CD14-positive monocyte (primary cell): ENCODE results near the gene MS4A15. TPM values are rescaled to one million over a fixed set of nuclear protein-coding genes. Genes with fewer than 3 reads are reported as not detected.

ENCODE experiments used
- DNase-seq, 3 donors: peaks; one replicate each; pipeline ENCODE4 v3.0.0-alpha.2; 2011 to 2022
- H2AFZ ChIP-seq: 2 replicates; pipeline ENCODE4 v1.6.0; 2012; ENCODE audit warnings: mild to moderate bottlenecking, low read depth, low read length, inconsistent platforms; ENCODE audit not compliant: insufficient read depth, poor library complexity, severe bottlenecking
- H3K27ac ChIP-seq, 2 donors: 1 replicate in 1 of 2; 2 replicates in 1 of 2; pipeline ENCODE4 v1.5.1; 2012 to 2013; ENCODE audit warnings: low read length in 2 of 2, control low read depth in 1 of 2, inconsistent platforms in 1 of 2, low read depth in 1 of 2, mild to moderate bottlenecking in 1 of 2
- H3K27me3 ChIP-seq, 2 donors: one replicate each; pipeline versions ENCODE4 v1.6.0 to v1.6.1; 2011 to 2013; ENCODE audit warnings: low read length in 2 of 2; ENCODE audit not compliant: control insufficient read depth in 2 of 2, insufficient read depth in 2 of 2
- H3K36me3 ChIP-seq, 2 donors: replicated peaks in 1 of 2; 1 replicate in 1 of 2; 2 replicates in 1 of 2; pipeline versions ENCODE4 v1.5.1 to v1.6.1; 2012 to 2013; ENCODE audit warnings: low read length in 2 of 2, control low read depth in 1 of 2, inconsistent platforms in 1 of 2, mild to moderate bottlenecking in 1 of 2; ENCODE audit not compliant: insufficient read depth in 2 of 2, control insufficient read depth in 1 of 2
- H3K4me1 ChIP-seq, 2 donors: 1 replicate in 1 of 2; 2 replicates in 1 of 2; pipeline versions ENCODE4 v1.5.1 to v1.6.1; 2012 to 2013; ENCODE audit warnings: low read length in 2 of 2, control low read depth in 1 of 2, inconsistent platforms in 1 of 2, mild to moderate bottlenecking in 1 of 2, moderate library complexity in 1 of 2; ENCODE audit not compliant: insufficient read depth in 2 of 2, control insufficient read depth in 1 of 2
- H3K4me2 ChIP-seq: replicated peaks from 2 replicates; pipeline ENCODE3; 2012; ENCODE audit warnings: low read length, moderate library complexity, mild to moderate bottlenecking; ENCODE audit not compliant: poor library complexity, severe bottlenecking; ENCODE audit errors: extremely low read depth
- H3K4me3 ChIP-seq, 3 experiments: fragments of 200-600 bp in 1 of 3; sonication (generic) in 1 of 3; replicated peaks in 1 of 3; 1 replicate in 2 of 3; 2 replicates in 1 of 3; pipeline ENCODE4 v1.5.1; 2011 to 2013; ENCODE audit warnings: low read length in 3 of 3, mild to moderate bottlenecking in 3 of 3, control low read depth in 2 of 3, low read depth in 2 of 3, inconsistent platforms in 1 of 3, moderate library complexity in 1 of 3
- H3K79me2 ChIP-seq: 2 replicates; pipeline ENCODE4 v1.6.0; 2012; ENCODE audit warnings: mild to moderate bottlenecking, control low read depth, inconsistent platforms, low read length, moderate library complexity; ENCODE audit not compliant: insufficient read depth
- H3K9ac ChIP-seq: 2 replicates; pipeline ENCODE4 v1.6.0; 2017; ENCODE audit warnings: low read length, mild to moderate bottlenecking; ENCODE audit not compliant: insufficient read depth, poor library complexity, severe bottlenecking
- H3K9me3 ChIP-seq, 2 donors: replicated peaks in 1 of 2; 1 replicate in 1 of 2; 2 replicates in 1 of 2; pipeline versions ENCODE4 v1.5.1 to v1.6.1; 2012 to 2013; ENCODE audit warnings: low read length in 2 of 2, control low read depth in 1 of 2; ENCODE audit not compliant: control insufficient read depth in 1 of 2, insufficient read depth in 1 of 2
- H4K20me1 ChIP-seq: 2 replicates; pipeline ENCODE4 v1.6.0; 2012; ENCODE audit warnings: mild to moderate bottlenecking, low read length, control low read depth, moderate library complexity; ENCODE audit not compliant: insufficient read depth
- H3K27ac Mint-ChIP-seq, 7 donors: one replicate each; pipeline ENCODE4 v1.8.0; 2020; ENCODE audit warnings: mild to moderate bottlenecking in 7 of 7, mixed read lengths in 7 of 7, moderate library complexity in 6 of 7, inconsistent platforms in 2 of 7
- H3K27me3 Mint-ChIP-seq, 3 donors: one replicate each; pipeline ENCODE4 v1.8.0; 2021 to 2022; ENCODE audit warnings: low read depth in 3 of 3, mild to moderate bottlenecking in 3 of 3, mixed read lengths in 3 of 3, moderate library complexity in 3 of 3, inconsistent platforms in 1 of 3
- H3K36me3 Mint-ChIP-seq, 2 donors: one replicate each; pipeline ENCODE4 v1.8.0; 2020; ENCODE audit warnings: mixed read lengths in 2 of 2, inconsistent platforms in 1 of 2, mild to moderate bottlenecking in 1 of 2
- H3K4me1 Mint-ChIP-seq: one replicate; pipeline ENCODE4 v1.8.0; 2020; ENCODE audit warnings: mild to moderate bottlenecking, mixed read lengths
- H3K4me3 Mint-ChIP-seq, 2 donors: one replicate each; pipeline ENCODE4 v1.8.0; 2020; ENCODE audit warnings: mild to moderate bottlenecking in 2 of 2, mixed read lengths in 2 of 2, moderate library complexity in 1 of 2
- H3K9me3 Mint-ChIP-seq, 7 donors: one replicate each; pipeline ENCODE4 v1.8.0; 2020 to 2022; ENCODE audit warnings: mixed read lengths in 7 of 7, mild to moderate bottlenecking in 6 of 7, moderate library complexity in 6 of 7, inconsistent platforms in 2 of 7
- CTCF ChIP-seq: fragments of 200-600 bp; IDR thresholded peaks from one replicate; pipeline ENCODE4 v1.8.0; 2022; ENCODE audit warnings: antibody characterized with exemption, mild to moderate bottlenecking
- WGBS: methylation state at CpG from one replicate; pipeline ENCODE4 v1.1.5; 2013; ENCODE audit warnings: missing lambda C conversion rate; ENCODE audit not compliant: insufficient coverage; 5-methylcytosine and 5-hydroxymethylcytosine counted together
- intact Hi-C, 2 donors: fragments of 100-400 bp; cut with micrococcal nuclease; formaldehyde crosslinking; loops; one replicate each; pipeline versions ENCODE4 v1.15.0 to v1.15.1; 2023
- polyA plus RNA-seq, 3 donors: library from polyadenylated mRNA; depleted of rRNA in 1 of 3; unstranded in 2 of 3; stranded (reverse) in 1 of 3; fragments of 300-500 nt in 2 of 3; fragments of >200 nt in 1 of 3; fragmentation: Illumina TruSeq in 2 of 3; gene quantifications; 1 replicate in 2 of 3; 2 replicates in 1 of 3; pipeline ENCODE4 v1.2.3, GENCODE V29; 2012 to 2021

MS4A15 gene
- polyA plus RNA-seq, 3 donors: not detected

DNA sequence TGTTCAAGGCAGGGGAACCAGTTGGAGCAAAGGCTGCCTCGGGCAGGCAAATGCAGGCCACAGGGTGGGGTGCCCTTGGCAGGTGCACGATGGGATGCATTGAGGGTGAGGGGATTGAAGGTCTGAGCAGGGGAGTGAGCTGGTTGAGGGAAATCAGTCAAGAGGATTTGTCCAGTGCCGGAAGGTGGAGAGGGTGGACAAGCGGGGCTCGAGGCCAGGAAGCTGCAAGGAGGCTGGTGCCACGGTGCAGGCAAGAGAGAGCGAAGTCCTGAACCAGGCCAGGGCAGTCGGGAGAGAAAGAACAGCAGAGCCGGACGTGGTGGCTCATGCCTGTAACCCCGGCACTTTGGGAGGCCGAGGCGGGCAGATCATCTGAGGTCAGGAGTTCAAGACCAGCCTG is 18.1 kb downstream of the MS4A15 start:
- DNase-seq: no peak
- no peak for TF ChIP-seq CTCF
- no peaks in the 10 kb centered on the region for H3K36me3 ChIP-seq
- intact Hi-C loops: no loop called here
- Mint-ChIP-seq H3K27me3 (peaks cover 3 to 10% (median 9%) of the 10 kb centered on the region in 3 donors), H3K4me1 (peaks cover 5% of the 10 kb centered on the region), H3K36me3 (no peaks in the 10 kb centered on the region), H3K27ac (no peak overlapping the region), H3K9me3 (peaks cover 0 to 2% (median 0%) of the 10 kb centered on the region in 7 donors), H3K4me3 (peak overlapping the region in 1 of 2 donors; percentile 3)
- no peak overlapping the region for H3K4me2 ChIP-seq
- no peaks in the 10 kb centered on the region for H3K4me1 ChIP-seq
- 88% methylated on average over 10 of the region's 13 CpGs for WGBS
- no peak overlapping the region for H3K9ac ChIP-seq
- H3K79me2 ChIP-seq: no peaks in the 10 kb centered on the region
- no peaks in the 10 kb centered on the region for H3K9me3 ChIP-seq
- H4K20me1 ChIP-seq: no peaks in the 10 kb centered on the region
- peaks cover 0 to 3% of the 10 kb centered on the region in 2 donors for H3K27me3 ChIP-seq
- no peak overlapping the region for H2AFZ ChIP-seq
- H3K4me3 ChIP-seq: no peak overlapping the region
- H3K27ac ChIP-seq: no peak overlapping the region

GRCh38 chr11:60775420-60775961 is 18.8 kb downstream of the MS4A15 start:
- H3K27me3 ChIP-seq: peaks cover 0 to 3% of the 10 kb centered on the region in 2 donors
- no peak overlapping the region for H3K27ac ChIP-seq
- no peaks in the 10 kb centered on the region for H3K79me2 ChIP-seq
- H3K4me3 Mint-ChIP-seq: peak overlapping the region in 1 of 2 donors; percentile 16
- peak overlapping the region in 1 of 7 donors; percentile 54 for H3K27ac Mint-ChIP-seq
- peak; percentile 62 to 74 (median 63) for DNase-seq
- H3K36me3 ChIP-seq: no peaks in the 10 kb centered on the region
- H3K36me3 Mint-ChIP-seq: no peaks in the 10 kb centered on the region
- H3K4me3 ChIP-seq: no peak overlapping the region
- 25% methylated on average over 11 of the region's 15 CpGs for WGBS
- no peaks in the 10 kb centered on the region for H3K9me3 ChIP-seq
- H3K4me1 Mint-ChIP-seq: peaks cover 5% of the 10 kb centered on the region
- H3K9me3 Mint-ChIP-seq: peaks cover 0 to 5% (median 0%) of the 10 kb centered on the region in 7 donors
- no peak overlapping the region for H3K9ac ChIP-seq
- H3K27me3 Mint-ChIP-seq: peaks cover 3 to 10% (median 9%) of the 10 kb centered on the region in 3 donors
- intact Hi-C loops: no loop called here
- no peak overlapping the region for H2AFZ ChIP-seq
- no peaks in the 10 kb centered on the region for H4K20me1 ChIP-seq
- peak; percentile 91 for TF ChIP-seq CTCF
- no peaks in the 10 kb centered on the region for H3K4me1 ChIP-seq
- H3K4me2 ChIP-seq: no peak overlapping the region
